Liver (tissue), 9 donors: ENCODE data around the gene APOC1. TPM values are rescaled to one million over a fixed set of nuclear protein-coding genes. Genes with fewer than 3 reads are reported as not detected.
A peak's percentile ranks its signal among the peaks of the same experiment; 100 is the strongest.
"Not testable (repeated sequence)": the region's sequence is repeated elsewhere in the genome, so short reads cannot be mapped to it uniquely, and the experiment has no call there.

ENCODE experiments used
- DNase-seq: peaks from one replicate; pipeline ENCODE4 v3.0.0-alpha.2; 2017; ENCODE audit warnings: low spot score
- H3K27ac ChIP-seq, 2 donors: one replicate each; pipeline ENCODE4 v1.7.0; 2013; ENCODE audit warnings: inconsistent platforms in 2 of 2, low read length in 2 of 2, control low read depth in 1 of 2, low read depth in 1 of 2, mild to moderate bottlenecking in 1 of 2
- H3K27me3 ChIP-seq, 4 donors: one replicate each; pipeline versions ENCODE4 v1.6.1 to v1.7.0; 2013; ENCODE audit warnings: low read length in 3 of 4, inconsistent platforms in 1 of 4, mild to moderate bottlenecking in 1 of 4, moderate library complexity in 1 of 4; ENCODE audit not compliant: control insufficient read depth in 4 of 4, insufficient read depth in 4 of 4
- H3K36me3 ChIP-seq, 4 donors: one replicate each; pipeline versions ENCODE4 v1.6.1 to v1.7.0; 2013; ENCODE audit warnings: low read length in 3 of 4, mild to moderate bottlenecking in 3 of 4, low read depth in 1 of 4, moderate library complexity in 1 of 4; ENCODE audit not compliant: control insufficient read depth in 4 of 4, insufficient read depth in 3 of 4
- H3K4me1 ChIP-seq, 4 donors: one replicate each; pipeline versions ENCODE4 v1.6.1 to v1.7.0; 2013; ENCODE audit warnings: low read length in 3 of 4, mild to moderate bottlenecking in 3 of 4, moderate library complexity in 1 of 4; ENCODE audit not compliant: control insufficient read depth in 4 of 4, insufficient read depth in 4 of 4
- H3K4me3 ChIP-seq, 3 donors: one replicate each; pipeline versions ENCODE4 v1.6.1 to v1.7.0; 2013; ENCODE audit warnings: low read length in 3 of 3, control low read depth in 1 of 3, low read depth in 1 of 3, mild to moderate bottlenecking in 1 of 3
- H3K9ac ChIP-seq, 2 donors: one replicate each; pipeline ENCODE4 v1.7.0; 2013; ENCODE audit warnings: low read length in 2 of 2, mild to moderate bottlenecking in 2 of 2, moderate library complexity in 2 of 2, control low read depth in 1 of 2, low read depth in 1 of 2
- H3K9me3 ChIP-seq, 4 donors: one replicate each; pipeline versions ENCODE4 v1.6.1 to v1.7.0; 2013; ENCODE audit warnings: low read length in 3 of 4; ENCODE audit not compliant: control insufficient read depth in 4 of 4
- FOXA1 ChIP-seq: IDR thresholded peaks from 2 replicates; pipeline ENCODE4 v1.6.1; 2016; ENCODE audit warnings: antibody characterized with exemption
- HNF4G ChIP-seq: IDR thresholded peaks from 2 replicates; pipeline ENCODE4 v1.6.1; 2016; ENCODE audit warnings: antibody characterized with exemption
- NR2F2 ChIP-seq: IDR thresholded peaks from 2 replicates; pipeline ENCODE4 v1.6.1; 2016; ENCODE audit warnings: antibody characterized with exemption
- SP1 ChIP-seq: IDR thresholded peaks from 2 replicates; pipeline ENCODE4 v1.6.1; 2018; ENCODE audit warnings: antibody characterized with exemption, mild to moderate bottlenecking
- TAF1 ChIP-seq: conservative IDR thresholded peaks from 2 replicates; pipeline ENCODE4 v1.6.1; 2016; ENCODE audit warnings: antibody characterized with exemption, mild to moderate bottlenecking
- WGBS: extraction: QIAGEN DNeasy Blood & Tissue Kit; methylation state at CpG from one replicate; pipeline ENCODE4 v1.1.7; 2013; 5-methylcytosine and 5-hydroxymethylcytosine counted together
- polyA plus RNA-seq, 2 donors: library from polyadenylated mRNA; stranded (reverse) in 1 of 2; unstranded in 1 of 2; fragments of 200-250 nt in 1 of 2; fragments of >200 nt in 1 of 2; fragmentation: Nextera tagmentation in 1 of 2; extraction: Ambion mirVana in 1 of 2; gene quantifications; one replicate each; pipeline versions ENCODE4 v1.2.1 to v1.2.3, GENCODE V29; 2013 to 2015
- total RNA-seq, 2 donors: library from RNA; depleted of rRNA; stranded (reverse); fragments of >200 nt; gene quantifications; one replicate each; pipeline ENCODE4 v1.2.3, GENCODE V29; 2014
- TF ChIP-seq, protein P1 (sequence below): fragments of 150-350 bp; IDR thresholded peaks from 2 replicates; pipeline ENCODE4 v1.5.1; 2017; ENCODE audit warnings: improper control_type of control experiment, low read depth, low read length; ENCODE audit not compliant: missing input control
- TF ChIP-seq, protein P2 (sequence below): IDR thresholded peaks from 2 replicates; pipeline ENCODE4 v1.6.1; 2016; ENCODE audit warnings: antibody characterized with exemption
- donor health status: healthy.
- donor health status: healthy.
- donor health status: healthy.
- donor health status: healthy.
- donor health status: healthy.

APOC1 gene
- total and polyA plus RNA-seq, 4 donors = 612 to 10,095 (median 2,966) TPM

DNA sequence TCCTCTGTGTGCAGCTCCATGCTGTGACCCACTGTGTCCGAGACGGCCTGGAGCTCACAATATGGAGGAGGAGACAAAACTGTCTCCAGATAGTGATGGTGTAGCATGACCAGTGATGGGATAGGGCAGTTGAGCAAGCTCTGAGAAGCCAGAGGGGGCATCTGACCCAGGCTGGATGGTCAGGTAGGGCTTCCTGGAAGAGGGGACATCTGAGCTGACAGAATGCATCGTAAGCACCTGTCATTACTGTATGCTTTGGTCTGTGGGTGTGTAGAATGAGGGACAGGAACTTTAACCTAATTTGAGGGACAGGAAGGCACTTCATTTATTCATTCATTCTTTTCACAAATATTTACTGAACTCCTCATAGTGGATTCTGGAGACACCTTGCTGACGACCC is 29.8 kb upstream of the APOC1 start (continued):
- TF ChIP-seq, protein P1, sequence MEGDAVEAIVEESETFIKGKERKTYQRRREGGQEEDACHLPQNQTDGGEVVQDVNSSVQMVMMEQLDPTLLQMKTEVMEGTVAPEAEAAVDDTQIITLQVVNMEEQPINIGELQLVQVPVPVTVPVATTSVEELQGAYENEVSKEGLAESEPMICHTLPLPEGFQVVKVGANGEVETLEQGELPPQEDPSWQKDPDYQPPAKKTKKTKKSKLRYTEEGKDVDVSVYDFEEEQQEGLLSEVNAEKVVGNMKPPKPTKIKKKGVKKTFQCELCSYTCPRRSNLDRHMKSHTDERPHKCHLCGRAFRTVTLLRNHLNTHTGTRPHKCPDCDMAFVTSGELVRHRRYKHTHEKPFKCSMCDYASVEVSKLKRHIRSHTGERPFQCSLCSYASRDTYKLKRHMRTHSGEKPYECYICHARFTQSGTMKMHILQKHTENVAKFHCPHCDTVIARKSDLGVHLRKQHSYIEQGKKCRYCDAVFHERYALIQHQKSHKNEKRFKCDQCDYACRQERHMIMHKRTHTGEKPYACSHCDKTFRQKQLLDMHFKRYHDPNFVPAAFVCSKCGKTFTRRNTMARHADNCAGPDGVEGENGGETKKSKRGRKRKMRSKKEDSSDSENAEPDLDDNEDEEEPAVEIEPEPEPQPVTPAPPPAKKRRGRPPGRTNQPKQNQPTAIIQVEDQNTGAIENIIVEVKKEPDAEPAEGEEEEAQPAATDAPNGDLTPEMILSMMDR = no peak
- TF ChIP-seq FOXA1 (no peak), TAF1 (no peak)
- TF ChIP-seq, protein P2, sequence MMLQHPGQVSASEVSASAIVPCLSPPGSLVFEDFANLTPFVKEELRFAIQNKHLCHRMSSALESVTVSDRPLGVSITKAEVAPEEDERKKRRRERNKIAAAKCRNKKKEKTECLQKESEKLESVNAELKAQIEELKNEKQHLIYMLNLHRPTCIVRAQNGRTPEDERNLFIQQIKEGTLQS = no peak

DNA sequence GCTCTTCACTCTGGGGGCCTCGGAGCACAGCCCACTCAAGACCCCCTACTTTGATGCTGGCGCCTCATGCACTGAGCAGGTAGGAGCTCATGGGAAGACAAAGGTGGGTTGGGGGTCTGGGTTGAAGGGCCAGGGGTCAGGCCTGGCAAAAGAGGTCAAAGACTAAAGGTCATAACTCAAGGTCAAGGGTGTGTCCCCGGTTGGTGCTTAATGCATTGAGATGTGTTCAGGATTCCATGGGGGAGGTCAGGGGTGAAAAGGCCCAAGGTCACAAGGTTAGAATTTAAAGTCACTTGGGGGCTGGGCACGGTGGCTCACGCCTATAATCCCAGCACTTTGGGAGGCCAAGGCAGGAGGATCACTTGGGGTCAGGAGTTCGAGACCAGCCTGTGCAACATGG is 28.3 kb upstream of the APOC1 start:
- peaks cover 3 to 8% (median 8%) of the 10 kb centered on the region in 4 donors for H3K4me1 ChIP-seq
- peaks cover 1 to 36% (median 7%) of the 10 kb centered on the region in 4 donors for H3K36me3 ChIP-seq
- no peak overlapping the region for H3K27ac ChIP-seq
- 88% methylated on average over 6 of the region's 6 CpGs for WGBS
- no peaks in the 10 kb centered on the region for H3K9me3 ChIP-seq
- H3K27me3 ChIP-seq = no peaks in the 10 kb centered on the region
- DNase-seq = no peak
- TF ChIP-seq NR2F2 (peak; percentile 76), FOXA1 (no peak)
- TF ChIP-seq, protein P1 = no peak
- H3K9ac ChIP-seq = no peak overlapping the region
- no peak overlapping the region for H3K4me3 ChIP-seq

DNA sequence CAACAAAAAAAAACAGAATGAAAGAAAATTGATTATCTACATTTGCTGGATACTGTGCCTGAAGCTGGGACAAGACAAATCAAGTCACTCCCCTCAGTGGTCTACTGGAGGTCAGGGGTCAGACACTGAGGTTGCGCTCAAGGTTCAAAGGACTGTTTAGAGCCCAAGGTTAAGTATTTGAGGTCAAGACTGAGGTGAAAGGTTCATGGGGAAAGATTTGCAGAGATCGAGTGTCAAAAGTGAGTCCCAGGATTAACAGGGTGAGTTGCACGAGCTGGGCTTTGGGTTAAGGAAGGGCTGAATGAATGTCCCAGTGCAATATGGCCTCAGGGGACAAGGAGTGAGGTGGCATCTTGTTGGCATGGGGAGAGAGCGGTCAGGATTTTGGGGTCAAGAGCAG is 26.8 kb upstream of the APOC1 start:
- TF ChIP-seq, protein P1 = no peak
- TF ChIP-seq NR2F2 (peak; percentile 37), SP1 (no peak), HNF4G (no peak)
- Histone ChIP-seq H3K27ac (no peak overlapping the region), H3K36me3 (peaks cover 1 to 36% (median 7%) of the 10 kb centered on the region in 4 donors), H3K4me1 (peaks cover 7 to 19% (median 18%) of the 10 kb centered on the region in 4 donors), H3K9ac (no peak overlapping the region), H3K4me3 (no peak overlapping the region), H3K9me3 (no peaks in the 10 kb centered on the region), H3K27me3 (no peaks in the 10 kb centered on the region)
- no peak for DNase-seq
- 92% methylated on average over 4 of the region's 4 CpGs for WGBS

DNA sequence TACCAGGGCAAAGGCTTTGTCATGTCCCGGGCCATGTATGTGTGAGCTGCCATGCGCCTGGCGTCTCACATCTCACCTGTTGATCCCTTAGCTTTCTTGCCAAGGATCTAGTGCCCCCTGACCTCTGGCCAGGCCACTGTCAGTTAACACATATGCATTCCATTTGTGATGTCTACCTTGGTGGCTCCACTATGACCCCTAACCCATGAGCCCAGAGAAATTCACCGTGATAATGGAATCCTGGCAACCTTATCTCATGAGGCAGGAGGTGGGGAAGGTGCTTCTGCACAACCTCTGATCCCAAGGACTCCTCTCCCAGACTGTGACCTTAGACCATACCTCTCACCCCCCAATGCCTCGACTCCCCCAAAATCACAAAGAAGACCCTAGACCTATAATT is 26.1 kb upstream of the APOC1 start:
- 85% methylated on average over 5 of the region's 5 CpGs for WGBS
- not testable (repeated sequence) for H3K4me3 ChIP-seq, DNase-seq, H3K27ac ChIP-seq, H3K9ac ChIP-seq, H3K27me3 ChIP-seq, H3K9me3 ChIP-seq
- peaks cover 5 to 42% (median 10%) of the 10 kb centered on the region in 4 donors for H3K36me3 ChIP-seq
- peaks cover 11 to 26% (median 25%) of the 10 kb centered on the region in 4 donors for H3K4me1 ChIP-seq
